ENCODE results near the gene NFATC4.

NFATC4 gene

GRCh38 chr14:24390701-24391468 lies 22.9 kb downstream of the NFATC4 start:
- DNase-seq = no peak

GRCh38 chr14:24392325-24393091 lies 24.5 kb downstream of the NFATC4 start:
- DNase-seq = no peak

- no peak for DNase-seq
Observed at GRCh38 chr14:24394275-24394674, 26.3 kb downstream of the NFATC4 start.

GRCh38 chr14:24395609-24396582 lies 27.9 kb downstream of the NFATC4 start:
- no peak for DNase-seq

- DNase-seq = no peak
Observed at GRCh38 chr14:24397639-24398292, 29.8 kb downstream of the NFATC4 start.

- no peak for DNase-seq
Observed at GRCh38 chr14:24398293-24398652, 30.3 kb downstream of the NFATC4 start.

- DNase-seq = no peak
Observed at GRCh38 chr14:24398653-24399446, 30.9 kb downstream of the NFATC4 start, which contains the start of gene NYNRIN. Gene NYNRIN, plus strand, starts transcription at chr14:24399003. Its CDS starts 244 bp downstream, at chr14:24399247.

GRCh38 chr14:24399447-24399822 lies 31.5 kb downstream of the NFATC4 start:
- DNase-seq = no peak

GRCh38 chr14:24399999-24400718 lies 32.2 kb downstream of the NFATC4 start:
- DNase-seq = no peak

GRCh38 chr14:24401810-24402702 lies 34.1 kb downstream of the NFATC4 start:
- no peak for DNase-seq

- no peak for DNase-seq
Observed at GRCh38 chr14:24403294-24403998, 35.5 kb downstream of the NFATC4 start.

- DNase-seq = no peak
Observed at GRCh38 chr14:24404814-24405213, 36.8 kb downstream of the NFATC4 start.

GRCh38 chr14:24406416-24406815 lies 38.4 kb downstream of the NFATC4 start:
- no peak for DNase-seq

GRCh38 chr14:24407608-24408325 lies 39.8 kb downstream of the NFATC4 start:
- DNase-seq = no peak

- no peak for DNase-seq
Observed at GRCh38 chr14:24408764-24409163, 40.8 kb downstream of the NFATC4 start.

GRCh38 chr14:24409192-24409591 lies 41.2 kb downstream of the NFATC4 start:
- no peak for DNase-seq

- DNase-seq = no peak
Observed at GRCh38 chr14:24409956-24410355, 42.0 kb downstream of the NFATC4 start.
